IMR-90 (cell line): Measurements from ENCODE around the gene OR2F1. TPM values are rescaled to one million over a fixed set of nuclear protein-coding genes. Genes with fewer than 3 reads are reported as not detected.

ENCODE experiments used
- ATAC-seq: fragments of 200-7000 bp; cut with Tn5 transposase; 2 replicates; pipeline ENCODE4 v1.9.1; 2020; ENCODE audit warnings: low read depth, mild to moderate bottlenecking, moderate library complexity
- BruUV-seq: library from RNA; stranded (reverse); fragments of 400-500 nt; replicated peaks from 2 replicates; lab custom pipeline; 2021; lab: Mats Ljungman, UMichigan
- CTCF ChIA-PET: fragments of 300-600 bp; formaldehyde crosslinking; extraction: SDS; loops from one replicate; lab custom pipeline; 2021; ENCODE audit warnings: antibody characterized with exemption; lab: Yijun Ruan, JAX
- POLR2A ChIA-PET: fragments of 300-600 bp; sonication (Branson Sonifier 250); formaldehyde crosslinking; loops from one replicate; lab custom pipeline; 2022; ENCODE audit warnings: antibody characterized with exemption; ENCODE audit not compliant: unreplicated experiment; lab: Charles Lee
- DNase-seq: peaks from one replicate; pipeline ENCODE4 v3.0.0; 2013
- H2AFZ ChIP-seq: replicated peaks from 2 replicates; pipeline ENCODE3; 2013; ENCODE audit warnings: low read length, mild to moderate bottlenecking; ENCODE audit not compliant: poor library complexity
- H2AK5ac ChIP-seq: 2 replicates; pipeline ENCODE4 v1.6.1; 2013; ENCODE audit warnings: low read depth, low read length, inconsistent platforms
- H2AK9ac ChIP-seq: replicated peaks from 2 replicates; pipeline ENCODE3; 2013; ENCODE audit warnings: mild to moderate bottlenecking, low read depth, low read length, moderate library complexity; ENCODE audit not compliant: poor library complexity
- H2BK120ac ChIP-seq: 2 replicates; pipeline ENCODE4 v1.6.1; 2013; ENCODE audit warnings: low read depth, low read length, inconsistent platforms
- H2BK15ac ChIP-seq: 3 replicates; pipeline ENCODE4 v1.6.1; 2013; ENCODE audit warnings: low read depth, low read length, inconsistent platforms
- H2BK20ac ChIP-seq: 2 replicates; pipeline ENCODE4 v1.6.1; 2013; ENCODE audit warnings: low read depth, mild to moderate bottlenecking, inconsistent platforms, low read length, moderate library complexity
- H2BK5ac ChIP-seq: 2 replicates; pipeline ENCODE4 v1.6.1; 2013; ENCODE audit warnings: mild to moderate bottlenecking, low read depth, low read length, inconsistent platforms; ENCODE audit not compliant: poor library complexity, severe bottlenecking
- H3K14ac ChIP-seq: replicated peaks from 2 replicates; pipeline ENCODE4 v1.6.1; 2013; ENCODE audit warnings: low read depth, low read length, inconsistent platforms
- H3K18ac ChIP-seq: 2 replicates; pipeline ENCODE4 v1.6.1; 2013; ENCODE audit warnings: low read depth, low read length, control low read depth
- H3K23ac ChIP-seq: 2 replicates; pipeline ENCODE4 v1.6.1; 2013; ENCODE audit warnings: low read depth, low read length, inconsistent platforms
- H3K27ac ChIP-seq: 2 replicates; pipeline ENCODE4 v1.5.1; 2013; ENCODE audit warnings: mild to moderate bottlenecking, control low read depth, low read length; ENCODE audit not compliant: insufficient read depth
- H3K27me3 ChIP-seq: 2 replicates; pipeline ENCODE4 v1.6.1; 2013; ENCODE audit warnings: low read length; ENCODE audit not compliant: control insufficient read depth, insufficient read depth
- H3K36me3 ChIP-seq: 2 replicates; pipeline ENCODE4 v1.6.1; 2013; ENCODE audit warnings: low read length, mixed read lengths; ENCODE audit not compliant: control insufficient read depth, insufficient read depth
- H3K4ac ChIP-seq: 2 replicates; pipeline ENCODE4 v1.6.1; 2013; ENCODE audit warnings: low read depth, low read length, inconsistent platforms
- H3K4me1 ChIP-seq: 2 replicates; pipeline ENCODE4 v1.6.1; 2013; ENCODE audit warnings: low read length, mixed read lengths; ENCODE audit not compliant: control insufficient read depth, insufficient read depth
- H3K4me2 ChIP-seq: 2 replicates; pipeline ENCODE4 v1.6.1; 2013; ENCODE audit warnings: low read depth, mild to moderate bottlenecking, control low read depth, low read length, moderate library complexity
- H3K4me3 ChIP-seq: 2 replicates; pipeline ENCODE4 v1.5.1; 2013; ENCODE audit warnings: low read depth, mild to moderate bottlenecking, control low read depth, low read length, moderate library complexity; ENCODE audit not compliant: insufficient read depth
- H3K56ac ChIP-seq: 2 replicates; pipeline ENCODE4 v1.6.1; 2013; ENCODE audit warnings: low read length, inconsistent platforms; ENCODE audit not compliant: insufficient read depth; ENCODE audit errors: extremely low read depth
- H3K79me1 ChIP-seq, 2 experiments: 2 replicates each; pipeline ENCODE4 v1.6.1; 2013; ENCODE audit warnings: low read length in 2 of 2, inconsistent platforms in 1 of 2, low read depth in 1 of 2
- H3K9ac ChIP-seq: 2 replicates; pipeline ENCODE4 v1.6.1; 2013; ENCODE audit warnings: low read depth, low read length, control low read depth
- H3K9me1 ChIP-seq: 2 replicates; pipeline ENCODE4 v1.6.1; 2013; ENCODE audit warnings: low read length, inconsistent platforms; ENCODE audit not compliant: insufficient read depth
- H3K9me3 ChIP-seq: 2 replicates; pipeline ENCODE4 v1.6.1; 2013; ENCODE audit warnings: low read length; ENCODE audit not compliant: control insufficient read depth, insufficient read depth
- H4K20me1 ChIP-seq: 2 replicates; pipeline ENCODE4 v1.6.1; 2013; ENCODE audit warnings: low read length, inconsistent platforms; ENCODE audit not compliant: insufficient read depth
- H4K5ac ChIP-seq: 2 replicates; pipeline ENCODE4 v1.6.1; 2013; ENCODE audit warnings: mild to moderate bottlenecking, low read depth, low read length, control low read depth
- H4K8ac ChIP-seq, 2 experiments: 2 replicates each; pipeline ENCODE4 v1.6.1; 2013; ENCODE audit warnings: low read depth in 2 of 2, low read length in 2 of 2, control low read depth in 1 of 2, inconsistent platforms in 1 of 2
- H4K91ac ChIP-seq: 2 replicates; pipeline ENCODE4 v1.6.1; 2013; ENCODE audit warnings: low read depth, low read length, inconsistent platforms; ENCODE audit not compliant: insufficient read depth
- BHLHE40 ChIP-seq: fragments of 150-350 bp; IDR thresholded peaks from 2 replicates; pipeline ENCODE4 v1.6.1; 2016; ENCODE audit warnings: mild to moderate bottlenecking, low read depth, low read length
- CEBPB ChIP-seq: IDR thresholded peaks from 2 replicates; pipeline ENCODE4 v1.6.1; 2012; ENCODE audit warnings: low read depth, low read length, improper control_type of control experiment
- CHD1 ChIP-seq: IDR thresholded peaks from 2 replicates; pipeline ENCODE4 v1.6.1; 2012; ENCODE audit warnings: low read depth, low read length, improper control_type of control experiment
- FOS ChIP-seq: fragments of 150-350 bp; IDR thresholded peaks from 2 replicates; pipeline ENCODE4 v1.6.1; 2016; ENCODE audit warnings: low read depth, low read length
- MAFK ChIP-seq: IDR thresholded peaks from 2 replicates; pipeline ENCODE4 v1.6.1; 2012; ENCODE audit warnings: low read depth, low read length, improper control_type of control experiment
- MAZ ChIP-seq: IDR thresholded peaks from 2 replicates; pipeline ENCODE4 v1.6.1; 2012; ENCODE audit warnings: low read depth, mild to moderate bottlenecking, low read length, improper control_type of control experiment, moderate library complexity, borderline replicate concordance
- MXI1 ChIP-seq: IDR thresholded peaks from 2 replicates; pipeline ENCODE4 v1.6.1; 2012; ENCODE audit warnings: low read depth, mild to moderate bottlenecking, low read length, moderate library complexity, borderline replicate concordance
- NFE2L2 ChIP-seq: fragments of 150-350 bp; IDR thresholded peaks from 2 replicates; pipeline ENCODE4 v1.6.1; 2016; ENCODE audit warnings: low read depth, mild to moderate bottlenecking, low read length
- POLR2A ChIP-seq: IDR thresholded peaks from 2 replicates; pipeline ENCODE4 v1.6.1; 2012; ENCODE audit warnings: mild to moderate bottlenecking, low read depth, low read length
- RAD21 ChIP-seq: IDR thresholded peaks from 2 replicates; pipeline ENCODE4 v1.6.1; 2012; ENCODE audit warnings: low read length, improper control_type of control experiment
- RCOR1 ChIP-seq: IDR thresholded peaks from 2 replicates; pipeline ENCODE4 v1.6.1; 2012; ENCODE audit warnings: mild to moderate bottlenecking, low read length, improper control_type of control experiment; ENCODE audit not compliant: insufficient replicate concordance
- RFX5 ChIP-seq: IDR thresholded peaks from 2 replicates; pipeline ENCODE4 v1.8.0; 2012; ENCODE audit warnings: low read depth, mild to moderate bottlenecking, low read length, moderate library complexity
- SMC3 ChIP-seq: fragments of 150-350 bp; IDR thresholded peaks from 2 replicates; pipeline ENCODE4 v1.6.1; 2016; ENCODE audit warnings: low read depth, mild to moderate bottlenecking, antibody characterized with exemption, low read length, moderate library complexity
- WGBS, 2 experiments: methylation state at CpG; one replicate each; pipeline versions ENCODE4 v1.1.5 to v1.1.7; 2013; ENCODE audit warnings: missing lambda C conversion rate in 2 of 2; ENCODE audit not compliant: insufficient read length in 1 of 2; ENCODE audit errors: extremely low coverage in 2 of 2; 5-methylcytosine and 5-hydroxymethylcytosine counted together
- dilution Hi-C: fragments of 300-500 bp; cut with HindIII; formaldehyde crosslinking; loops from one replicate; pipeline ENCODE4 v1.14.3; 2018; ENCODE audit warnings: low sequenced_read_pairs; ENCODE audit not compliant: unreplicated experiment
- in situ Hi-C: fragments of 300-500 bp; cut with MboI; formaldehyde crosslinking; loops from 3 replicates; pipeline ENCODE4 v1.14.3; 2019; ENCODE audit warnings: low sequenced_read_pairs, inconsistent platforms, mixed read lengths
- intact Hi-C: fragments of 100-400 bp; cut with micrococcal nuclease; formaldehyde crosslinking; loops from 2 replicates; pipeline ENCODE4 v1.10.0; 2022
- polyA plus RNA-seq, 3 experiments: library from polyadenylated mRNA; depleted of rRNA; stranded (reverse); fragments of >200 nt; gene quantifications; 2 replicates each; pipeline ENCODE4 v1.2.3, GENCODE V29; 2012; ENCODE audit warnings: low replicate concordance in 1 of 3
- total RNA-seq: library from RNA; depleted of rRNA; stranded (reverse); fragments of >200 nt; gene quantifications from 2 replicates; pipeline ENCODE4 v1.2.3, GENCODE V29; 2012
- TF ChIP-seq, protein P1 (sequence below): fragments of 150-350 bp; IDR thresholded peaks from 2 replicates; pipeline ENCODE4 v1.6.1; 2017; ENCODE audit warnings: mild to moderate bottlenecking, antibody characterized with exemption, low read length, low read depth
- TF ChIP-seq, protein P2 (sequence below): fragments of 150-350 bp; IDR thresholded peaks from 2 replicates; pipeline ENCODE4 v1.6.1; 2016; ENCODE audit warnings: low read depth, mild to moderate bottlenecking, low read length, moderate library complexity, borderline replicate concordance
- TF ChIP-seq, protein P3 (sequence below): conservative IDR thresholded peaks from 2 replicates; pipeline ENCODE4 v1.5.1; 2012; ENCODE audit warnings: mild to moderate bottlenecking, low read depth, low read length, improper control_type of control experiment

Gene OR2F1
- total and polyA plus RNA-seq, 2 of the 4 experiments (the other 2 are of a cell fraction) = not detected

DNA sequence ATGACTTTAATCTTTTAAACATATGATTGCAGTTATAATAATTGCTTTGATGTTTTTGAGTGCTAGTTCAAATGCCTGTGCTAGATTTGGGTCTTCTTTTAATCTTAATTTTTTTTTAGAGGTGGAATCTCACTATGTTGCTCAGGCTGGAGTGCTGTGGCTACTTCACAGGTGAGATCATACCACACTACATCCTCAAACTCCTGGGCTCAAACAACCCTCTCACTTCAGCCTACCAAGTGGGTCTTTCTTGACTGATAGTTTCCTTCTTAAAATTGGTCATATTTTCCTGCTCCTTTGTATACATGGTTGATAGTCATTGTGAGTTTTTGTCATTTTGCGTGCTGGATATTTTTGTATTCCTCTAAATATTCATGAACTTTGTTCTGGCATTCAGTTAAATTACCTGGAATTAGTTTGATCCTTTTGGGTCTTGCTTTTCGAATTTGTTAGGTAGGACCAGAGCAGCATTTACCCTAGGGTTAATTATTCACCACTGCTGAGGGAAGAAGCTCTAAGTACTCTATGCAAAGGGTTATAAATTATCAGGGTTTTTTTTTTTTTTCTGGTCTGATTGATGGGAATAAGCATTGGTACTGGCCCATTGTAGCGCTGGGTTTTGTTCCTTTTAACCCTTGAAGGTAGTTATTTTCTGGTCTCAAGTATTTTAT lies 40.6 kb upstream of the OR2F1 start:
- Histone ChIP-seq H3K27me3 (no peaks in the 10 kb centered on the region; the same call in 1 of the 2 replicates), H2BK5ac (no peak overlapping the region), H4K8ac (no peak overlapping the region), H3K4me2 (no peak overlapping the region), H3K9me1 (no peaks in the 10 kb centered on the region), H3K36me3 (no peaks in the 10 kb centered on the region), H3K79me1 (no peaks in the 10 kb centered on the region), H3K56ac (no peak overlapping the region), H3K14ac (no peak overlapping the region), H4K91ac (no peak overlapping the region), H3K23ac (no peak overlapping the region), H2BK120ac (no peak overlapping the region), H3K4me3 (no peak overlapping the region), H2AK5ac (no peak overlapping the region), H2AFZ (no peak overlapping the region), H3K27ac (no peak overlapping the region), H4K20me1 (no peaks in the 10 kb centered on the region), H2AK9ac (no peak overlapping the region), H3K4me1 (peaks cover 8% of the 10 kb centered on the region), H4K5ac (no peak overlapping the region), H2BK20ac (no peak overlapping the region), H3K9ac (no peak overlapping the region), H3K9me3 (no peaks in the 10 kb centered on the region), H3K4ac (no peak overlapping the region), H2BK15ac (no peak overlapping the region), H3K18ac (no peak overlapping the region)
- in situ Hi-C loops = no loop called here
- TF ChIP-seq NFE2L2 (no peak), SMC3 (no peak), RFX5 (no peak), MXI1 (no peak), MAZ (no peak), POLR2A (no peak), RAD21 (no peak), CEBPB (no peak), RCOR1 (no peak), FOS (no peak), CHD1 (no peak), MAFK (no peak), BHLHE40 (no peak)
- TF ChIP-seq, protein P1, sequence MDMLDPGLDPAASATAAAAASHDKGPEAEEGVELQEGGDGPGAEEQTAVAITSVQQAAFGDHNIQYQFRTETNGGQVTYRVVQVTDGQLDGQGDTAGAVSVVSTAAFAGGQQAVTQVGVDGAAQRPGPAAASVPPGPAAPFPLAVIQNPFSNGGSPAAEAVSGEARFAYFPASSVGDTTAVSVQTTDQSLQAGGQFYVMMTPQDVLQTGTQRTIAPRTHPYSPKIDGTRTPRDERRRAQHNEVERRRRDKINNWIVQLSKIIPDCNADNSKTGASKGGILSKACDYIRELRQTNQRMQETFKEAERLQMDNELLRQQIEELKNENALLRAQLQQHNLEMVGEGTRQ = no peak
- TF ChIP-seq, protein P2, sequence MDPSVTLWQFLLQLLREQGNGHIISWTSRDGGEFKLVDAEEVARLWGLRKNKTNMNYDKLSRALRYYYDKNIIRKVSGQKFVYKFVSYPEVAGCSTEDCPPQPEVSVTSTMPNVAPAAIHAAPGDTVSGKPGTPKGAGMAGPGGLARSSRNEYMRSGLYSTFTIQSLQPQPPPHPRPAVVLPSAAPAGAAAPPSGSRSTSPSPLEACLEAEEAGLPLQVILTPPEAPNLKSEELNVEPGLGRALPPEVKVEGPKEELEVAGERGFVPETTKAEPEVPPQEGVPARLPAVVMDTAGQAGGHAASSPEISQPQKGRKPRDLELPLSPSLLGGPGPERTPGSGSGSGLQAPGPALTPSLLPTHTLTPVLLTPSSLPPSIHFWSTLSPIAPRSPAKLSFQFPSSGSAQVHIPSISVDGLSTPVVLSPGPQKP = no peak
- TF ChIP-seq, protein P3, sequence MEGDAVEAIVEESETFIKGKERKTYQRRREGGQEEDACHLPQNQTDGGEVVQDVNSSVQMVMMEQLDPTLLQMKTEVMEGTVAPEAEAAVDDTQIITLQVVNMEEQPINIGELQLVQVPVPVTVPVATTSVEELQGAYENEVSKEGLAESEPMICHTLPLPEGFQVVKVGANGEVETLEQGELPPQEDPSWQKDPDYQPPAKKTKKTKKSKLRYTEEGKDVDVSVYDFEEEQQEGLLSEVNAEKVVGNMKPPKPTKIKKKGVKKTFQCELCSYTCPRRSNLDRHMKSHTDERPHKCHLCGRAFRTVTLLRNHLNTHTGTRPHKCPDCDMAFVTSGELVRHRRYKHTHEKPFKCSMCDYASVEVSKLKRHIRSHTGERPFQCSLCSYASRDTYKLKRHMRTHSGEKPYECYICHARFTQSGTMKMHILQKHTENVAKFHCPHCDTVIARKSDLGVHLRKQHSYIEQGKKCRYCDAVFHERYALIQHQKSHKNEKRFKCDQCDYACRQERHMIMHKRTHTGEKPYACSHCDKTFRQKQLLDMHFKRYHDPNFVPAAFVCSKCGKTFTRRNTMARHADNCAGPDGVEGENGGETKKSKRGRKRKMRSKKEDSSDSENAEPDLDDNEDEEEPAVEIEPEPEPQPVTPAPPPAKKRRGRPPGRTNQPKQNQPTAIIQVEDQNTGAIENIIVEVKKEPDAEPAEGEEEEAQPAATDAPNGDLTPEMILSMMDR = no peak
- ChIA-PET CTCF (no interaction called here), POLR2A (no interaction called here)
- DNase-seq = no peak
- intact Hi-C loops = no loop called here
- no TSS peak for BruUV-seq
- dilution Hi-C loops = no loop called here
- no peak for ATAC-seq
- WGBS, 2 experiments = no CpG with 5 or more reads among the region's 3 CpGs
